H1 (cell line): ENCODE data around the gene DUOXA1. TPM values are rescaled to one million over a fixed set of nuclear protein-coding genes. Genes with fewer than 3 reads are reported as not detected.

ENCODE experiments used
- CTCF ChIA-PET: fragments of 300-600 bp; sonication (Branson Sonifier 250); formaldehyde crosslinking; loops from one replicate; lab custom pipeline; 2021; ENCODE audit not compliant: partially characterized antibody; lab: Charles Lee
- POLR2A ChIA-PET: fragments of 300-600 bp; sonication (Branson Sonifier 250); formaldehyde crosslinking; loops from one replicate; lab custom pipeline; 2021; ENCODE audit warnings: inconsistent platforms; ENCODE audit not compliant: partially characterized antibody; lab: Charles Lee
- DNase-seq, 2 experiments: peaks; one replicate each; pipeline versions ENCODE4 v3.0.0 to v3.0.0-alpha.2; 2010 to 2022; ENCODE audit warnings: low spot score in 2 of 2, low read depth in 1 of 2, mixed read lengths in 1 of 2
- FAIRE-seq: peaks from 2 replicates; lab custom pipeline; 2011; peaks lifted over from hg19 to GRCh38; lab: Jason Lieb, UNC
- H2AFZ ChIP-seq: 2 replicates; pipeline ENCODE4 v1.8.1; 2012; ENCODE audit warnings: low read length, inconsistent platforms
- H2AK5ac ChIP-seq: 2 replicates; pipeline ENCODE4 v1.6.1; 2013; ENCODE audit warnings: low read depth, low read length
- H2BK120ac ChIP-seq: replicated peaks from 2 replicates; pipeline ENCODE3; 2013; ENCODE audit warnings: low read depth, low read length, inconsistent platforms
- H2BK12ac ChIP-seq: 2 replicates; pipeline ENCODE4 v1.6.1; 2013; ENCODE audit warnings: low read depth, low read length
- H2BK15ac ChIP-seq: 2 replicates; pipeline ENCODE4 v1.6.1; 2013; ENCODE audit warnings: low read length
- H2BK20ac ChIP-seq: 2 replicates; pipeline ENCODE4 v1.6.1; 2013; ENCODE audit warnings: low read length
- H2BK5ac ChIP-seq: 2 replicates; pipeline ENCODE4 v1.6.1; 2013; ENCODE audit warnings: low read depth, low read length
- H3K14ac ChIP-seq: 2 replicates; pipeline ENCODE4 v1.6.1; 2013; ENCODE audit warnings: inconsistent platforms; ENCODE audit not compliant: insufficient read length
- H3K18ac ChIP-seq: 2 replicates; pipeline ENCODE4 v1.6.1; 2013; ENCODE audit warnings: low read length; ENCODE audit errors: extremely low read depth
- H3K23ac ChIP-seq: 2 replicates; pipeline ENCODE4 v1.6.1; 2013; ENCODE audit warnings: inconsistent platforms; ENCODE audit not compliant: insufficient read length
- H3K23me2 ChIP-seq: 2 replicates; pipeline ENCODE4 v1.6.1; 2013; ENCODE audit warnings: low read depth, low read length
- H3K27ac ChIP-seq: 2 replicates; pipeline ENCODE4 v1.6.1; 2011; ENCODE audit warnings: low read depth, low read length, inconsistent platforms
- H3K27me3 ChIP-seq, 4 experiments: replicated peaks in 1 of 4; 1 replicate in 1 of 4; 2 replicates in 3 of 4; pipeline versions ENCODE4 v1.6.1 to v1.8.1; 2011 to 2013; ENCODE audit warnings: low read length in 3 of 4, mild to moderate bottlenecking in 3 of 4, inconsistent platforms in 2 of 4, mixed read lengths in 2 of 4, moderate library complexity in 1 of 4; ENCODE audit not compliant: control insufficient read depth in 3 of 4, insufficient read depth in 3 of 4; ENCODE audit errors: extremely low read depth in 1 of 4
- H3K36me3 ChIP-seq, 4 experiments: 2 replicates each; pipeline versions ENCODE4 v1.6.1 to v1.8.1; 2011 to 2013; ENCODE audit warnings: mild to moderate bottlenecking in 4 of 4, low read length in 3 of 4, moderate library complexity in 2 of 4, control low read depth in 1 of 4, inconsistent platforms in 1 of 4; ENCODE audit not compliant: insufficient read depth in 4 of 4, control insufficient read depth in 2 of 4
- H3K4ac ChIP-seq: replicated peaks from 2 replicates; pipeline ENCODE3; 2013; ENCODE audit warnings: low read length, low read depth, mixed read lengths, inconsistent platforms; ENCODE audit not compliant: insufficient read length
- H3K4me1 ChIP-seq, 4 experiments: replicated peaks in 1 of 4; 1 replicate in 1 of 4; 2 replicates in 3 of 4; pipeline versions ENCODE4 v1.6.1 to v1.8.1; 2011 to 2013; ENCODE audit warnings: low read length in 3 of 4, inconsistent platforms in 2 of 4, mixed read lengths in 1 of 4; ENCODE audit not compliant: insufficient read depth in 4 of 4, control insufficient read depth in 3 of 4
- H3K4me2 ChIP-seq, 2 experiments: 2 replicates each; pipeline versions ENCODE4 v1.6.1 to v1.8.1; 2011 to 2013; ENCODE audit warnings: low read depth in 2 of 2, low read length in 2 of 2, control low read depth in 1 of 2, inconsistent platforms in 1 of 2, mild to moderate bottlenecking in 1 of 2; ENCODE audit not compliant: insufficient read depth in 1 of 2
- H3K4me3 ChIP-seq, 4 experiments: fragments of 200-600, 300-600 bp in 1 of 4; sonication (generic), shearing (Covaris generic), sonication (Bioruptor Twin) in 1 of 4; 2 replicates each; pipeline versions ENCODE4 v1.5.1 to v1.8.1; 2011 to 2016; ENCODE audit warnings: low read length in 4 of 4, low read depth in 3 of 4, control low read depth in 2 of 4, inconsistent platforms in 2 of 4, mild to moderate bottlenecking in 2 of 4, mixed read lengths in 1 of 4, moderate library complexity in 1 of 4; ENCODE audit not compliant: insufficient read depth in 2 of 4; ENCODE audit errors: extremely low read depth in 1 of 4
- H3K56ac ChIP-seq: replicated peaks from 2 replicates; pipeline ENCODE3; 2013; ENCODE audit warnings: low read depth, mild to moderate bottlenecking, mixed read lengths, low read length, inconsistent platforms; ENCODE audit not compliant: insufficient read length
- H3K79me1 ChIP-seq: 2 replicates; pipeline ENCODE4 v1.6.1; 2013; ENCODE audit warnings: low read depth, low read length, control low read depth
- H3K79me2 ChIP-seq, 2 experiments: 2 replicates each; pipeline versions ENCODE4 v1.6.1 to v1.8.1; 2012 to 2013; ENCODE audit warnings: low read length in 2 of 2, mild to moderate bottlenecking in 2 of 2, inconsistent platforms in 1 of 2; ENCODE audit not compliant: insufficient read depth in 2 of 2, control insufficient read depth in 1 of 2
- H3K9ac ChIP-seq, 4 experiments: replicated peaks in 1 of 4; 1 replicate in 1 of 4; 2 replicates in 3 of 4; pipeline versions ENCODE4 v1.6.1 to v1.8.1; 2011 to 2013; ENCODE audit warnings: low read depth in 3 of 4, low read length in 3 of 4, control low read depth in 2 of 4, mild to moderate bottlenecking in 2 of 4, moderate library complexity in 2 of 4, inconsistent platforms in 1 of 4; ENCODE audit errors: extremely low read depth in 1 of 4
- H3K9me3 ChIP-seq, 2 experiments: 2 replicates each; pipeline versions ENCODE4 v1.6.1 to v1.8.1; 2012 to 2013; ENCODE audit warnings: mild to moderate bottlenecking in 2 of 2, moderate library complexity in 2 of 2, control low read depth in 1 of 2, inconsistent platforms in 1 of 2, low read depth in 1 of 2, low read length in 1 of 2, mixed read lengths in 1 of 2; ENCODE audit not compliant: insufficient read depth in 2 of 2
- H4K20me1 ChIP-seq, 2 experiments: replicated peaks in 1 of 2; 2 replicates each; pipeline versions ENCODE3 to v1.8.1; 2011 to 2013; ENCODE audit warnings: inconsistent platforms in 2 of 2, low read length in 2 of 2, mild to moderate bottlenecking in 1 of 2; ENCODE audit not compliant: insufficient read depth in 2 of 2, control insufficient read depth in 1 of 2
- H4K5ac ChIP-seq: 2 replicates; pipeline ENCODE4 v1.6.1; 2013; ENCODE audit warnings: low read length, low read depth, mixed read lengths, inconsistent platforms; ENCODE audit not compliant: insufficient read length
- H4K8ac ChIP-seq: 2 replicates; pipeline ENCODE4 v1.8.0; 2013; ENCODE audit warnings: mild to moderate bottlenecking, moderate library complexity, low read length, inconsistent platforms; ENCODE audit not compliant: insufficient read depth; ENCODE audit errors: extremely low read depth
- H4K91ac ChIP-seq: replicated peaks from 2 replicates; pipeline ENCODE3; 2013; ENCODE audit warnings: low read length, mixed read lengths, inconsistent platforms; ENCODE audit not compliant: insufficient read length
- BRCA1 ChIP-seq: IDR thresholded peaks from 2 replicates; pipeline ENCODE4 v1.6.1; 2012; ENCODE audit warnings: low read depth, low read length, improper control_type of control experiment
- CTBP2 ChIP-seq: IDR thresholded peaks from 2 replicates; pipeline ENCODE4 v1.7.0; 2011; ENCODE audit warnings: borderline replicate concordance, mild to moderate bottlenecking, moderate library complexity, mixed read lengths, low read length; ENCODE audit not compliant: insufficient read depth, insufficient read length
- HDAC2 ChIP-seq, 2 experiments: fragments of 300-600 bp in 1 of 2; sonication (generic) in 1 of 2; IDR thresholded peaks; 2 replicates each; pipeline ENCODE4 v1.6.1; 2011 to 2012; ENCODE audit warnings: low read depth in 2 of 2, low read length in 2 of 2, mild to moderate bottlenecking in 2 of 2, moderate library complexity in 2 of 2, borderline replicate concordance in 1 of 2, inconsistent platforms in 1 of 2
- RAD21 ChIP-seq, 2 experiments: IDR thresholded peaks in 1 of 2; conservative IDR thresholded peaks in 1 of 2; 2 replicates each; pipeline ENCODE4 v1.6.1; 2011; ENCODE audit warnings: low read depth in 2 of 2, low read length in 2 of 2, improper control_type of control experiment in 1 of 2, inconsistent platforms in 1 of 2, mild to moderate bottlenecking in 1 of 2, moderate library complexity in 1 of 2
- RBBP5 ChIP-seq: IDR thresholded peaks from 2 replicates; pipeline ENCODE4 v1.7.1; 2012; ENCODE audit warnings: low read depth, mild to moderate bottlenecking, inconsistent platforms, low read length, moderate library complexity, borderline replicate concordance
- SUZ12 ChIP-seq: fragments of 200-600 bp; sonication (generic); IDR thresholded peaks from 2 replicates; pipeline ENCODE4 v1.6.1; 2012; ENCODE audit warnings: mild to moderate bottlenecking, inconsistent platforms, low read length, moderate library complexity, mixed read lengths
- YY1 ChIP-seq: IDR thresholded peaks from 2 replicates; pipeline ENCODE4 v1.6.1; 2011; ENCODE audit warnings: low read depth, mild to moderate bottlenecking, low read length
- polyA plus RNA-seq, 7 experiments: library from polyadenylated mRNA; depleted of rRNA in 3 of 7; stranded (reverse) in 5 of 7; unstranded in 2 of 7; fragments of >200 nt in 5 of 7; fragments of 200-250 nt in 2 of 7; gene quantifications; 1 replicate in 5 of 7; 2 replicates in 1 of 7; 4 replicates in 1 of 7; pipeline versions ENCODE4 v1.2.1 to v1.2.3, GENCODE V29; 2011 to 2013; ENCODE audit warnings: missing spikeins in 2 of 7, mixed read lengths in 2 of 7
- total RNA-seq: library from RNA; stranded (reverse); fragmentation: NEBNext Ultra II Directional; extraction: Animal tissue kit (Norgen Biotek cat#: 25700); gene quantifications from 2 replicates; pipeline ENCODE4 v1.2.1, GENCODE V29; 2021

Gene DUOXA1
- total and polyA plus RNA-seq, 2 of the 8 experiments (the other 6 are each of a cell fraction or from before 2014, with no cell fraction given): 0.18 TPM; not detected in 1

DNA sequence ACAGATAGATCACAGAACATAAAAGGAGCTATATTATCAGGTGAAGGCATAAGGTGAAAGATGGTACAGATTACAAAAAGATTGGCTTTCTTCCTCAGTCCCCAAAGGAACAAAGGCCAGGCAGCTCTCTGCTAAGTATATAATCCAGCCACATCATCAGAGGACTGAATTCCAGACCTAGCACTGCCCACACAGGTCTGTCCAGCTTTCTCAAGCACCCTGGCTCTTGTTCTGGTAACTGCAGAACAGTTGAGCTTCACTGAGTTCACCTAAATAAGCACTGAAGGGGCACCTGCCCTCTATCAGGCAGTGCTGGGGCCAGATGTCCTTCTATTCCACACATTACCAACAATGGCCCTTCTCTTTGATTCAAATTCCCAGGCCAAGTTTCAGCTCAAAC, 6.3 kb downstream of the DUOXA1 start:
- no peak overlapping the region for H3K23ac ChIP-seq
- H3K4ac ChIP-seq: no peak overlapping the region
- no peak overlapping the region for H3K4me2 ChIP-seq
- H4K91ac ChIP-seq: no peak overlapping the region
- H3K27ac ChIP-seq: no peak overlapping the region
- H2BK12ac ChIP-seq: no peak overlapping the region
- no peaks in the 10 kb centered on the region for H3K79me2 ChIP-seq
- H3K23me2 ChIP-seq: no peaks in the 10 kb centered on the region
- no peak overlapping the region for H3K9ac ChIP-seq
- ChIA-PET POLR2A (interaction anchor here (0.6 to 1.2 kb wide), 2 partner anchors 12 to 165 kb away, joined by 3 to 4 read pairs; no protein-coding TSS in a partner anchor), CTCF (interaction anchor here (0.7 to 6.0 kb wide), 8 partner anchors 9 to 102 kb away, joined by 3 to 57 read pairs (median 6); partner anchors contain the start of genes DUOX2 and DUOXA2)
- no peaks in the 10 kb centered on the region for H3K9me3 ChIP-seq
- no peak overlapping the region for H3K56ac ChIP-seq
- H3K27me3 ChIP-seq: peaks cover 13 to 47% (median 28%) of the 10 kb centered on the region in 4 experiments
- H4K8ac ChIP-seq: no peak overlapping the region
- no peaks in the 10 kb centered on the region for H4K20me1 ChIP-seq
- H2BK15ac ChIP-seq: no peak overlapping the region
- no peak overlapping the region for H2AFZ ChIP-seq
- H2BK5ac ChIP-seq: no peak overlapping the region
- H2BK120ac ChIP-seq: no peak overlapping the region
- H3K4me3 ChIP-seq: no peak overlapping the region
- no peaks in the 10 kb centered on the region for H3K79me1 ChIP-seq
- H3K36me3 ChIP-seq: no peaks in the 10 kb centered on the region
- H2AK5ac ChIP-seq: no peak overlapping the region
- H3K14ac ChIP-seq: no peak overlapping the region
- no peak overlapping the region for H4K5ac ChIP-seq
- FAIRE-seq (no peak), DNase-seq (no peak)
- H3K4me1 ChIP-seq: no peaks in the 10 kb centered on the region
- H2BK20ac ChIP-seq: no peak overlapping the region
- no peak overlapping the region for H3K18ac ChIP-seq
- TF ChIP-seq YY1 (no peak), RAD21 (IDR thresholded peaks at IDR 0.05 in 1 of 2, conservative IDR thresholded peaks at IDR 0.05 in 1 of 2; ENCODE audit: low read depth in 2 of 2, low read length in 2 of 2) (no peak), HDAC2 (IDR thresholded peaks at IDR 0.05; ENCODE audit: borderline replicate concordance in 1 of 2, low read depth in 2 of 2, low read length in 2 of 2) (no peak), CTBP2 (no peak), SUZ12 (no peak), BRCA1 (no peak), RBBP5 (no peak)
